Large intestine (tissue), 3 donors: ENCODE data around the gene HYAL3. TPM values are rescaled to one million over a fixed set of nuclear protein-coding genes. Genes with fewer than 3 reads are reported as not detected.
"Not testable (repeated sequence)": the region's sequence is repeated elsewhere in the genome, so short reads cannot be mapped to it uniquely, and the experiment has no call there.

ENCODE experiments used
- DNase-seq, 2 donors: peaks; one replicate each; pipeline versions ENCODE4 v3.0.0 to v3.0.0-alpha.2; 2013
- H3K27ac ChIP-seq: one replicate; pipeline ENCODE4 v1.5.1; 2013; ENCODE audit warnings: low read length
- H3K27me3 ChIP-seq: 2 replicates; pipeline ENCODE4 v1.6.1; 2013; ENCODE audit warnings: low read length; ENCODE audit not compliant: control insufficient read depth, insufficient read depth
- H3K36me3 ChIP-seq: 2 replicates; pipeline ENCODE4 v1.6.1; 2013; ENCODE audit warnings: low read length; ENCODE audit not compliant: control insufficient read depth, insufficient read depth
- H3K4me1 ChIP-seq: one replicate; pipeline ENCODE4 v1.6.1; 2013; ENCODE audit warnings: low read length; ENCODE audit not compliant: control insufficient read depth, insufficient read depth
- H3K4me3 ChIP-seq: one replicate; pipeline ENCODE4 v1.5.1; 2013; ENCODE audit warnings: low read length
- H3K9me3 ChIP-seq: one replicate; pipeline ENCODE4 v1.6.1; 2013; ENCODE audit warnings: mild to moderate bottlenecking, low read depth, low read length, moderate library complexity; ENCODE audit not compliant: control insufficient read depth
- WGBS: methylation state at CpG from one replicate; pipeline ENCODE4 v1.1.5; 2013; ENCODE audit warnings: low lambda C conversion rate; ENCODE audit not compliant: insufficient coverage; 5-methylcytosine and 5-hydroxymethylcytosine counted together
- polyA plus RNA-seq: library from polyadenylated mRNA; unstranded; fragments of 120-200 nt; gene quantifications from one replicate; pipeline ENCODE4 v1.2.1, GENCODE V29; 2013

Gene HYAL3
- polyA plus RNA-seq, 1 donor = 2.7 TPM

DNA sequence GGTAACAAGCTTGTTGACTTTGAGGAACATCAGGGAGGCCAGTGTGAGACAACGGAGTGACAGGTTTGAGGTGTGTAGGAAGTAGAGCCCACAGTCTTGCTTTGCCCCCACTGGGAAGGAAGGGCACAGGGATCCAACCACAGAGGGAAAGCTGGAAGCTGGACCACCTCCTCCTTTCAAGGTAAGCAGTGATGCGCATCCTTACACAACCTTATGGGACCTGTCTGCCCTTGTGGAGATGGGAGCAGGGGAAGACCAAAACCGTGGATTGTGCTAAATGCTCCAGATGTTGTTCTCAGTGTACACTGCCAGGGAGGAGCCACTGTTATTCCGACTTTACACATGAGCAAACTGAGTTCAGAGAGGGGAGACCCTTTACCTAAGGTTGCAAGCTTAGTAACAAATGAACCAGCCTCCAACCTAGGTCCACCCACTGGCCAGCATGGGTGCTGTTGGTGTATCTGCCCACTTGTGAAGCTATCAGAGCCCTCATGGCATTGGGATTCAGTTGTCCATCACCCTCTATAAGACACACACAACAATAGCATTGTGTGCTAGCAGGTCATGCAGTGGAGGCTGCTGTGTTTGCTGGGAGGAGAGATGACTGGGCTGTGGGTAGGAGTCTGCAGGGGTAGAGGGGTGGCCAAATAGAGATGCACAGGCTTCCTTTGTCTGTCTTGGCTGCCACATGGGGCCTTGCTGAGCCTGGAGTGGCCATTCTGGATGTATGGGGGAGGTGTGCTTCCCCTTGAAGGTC is 20.9 kb downstream of the HYAL3 start:
- DNase-seq = no peak
- Histone ChIP-seq H3K4me1 (peaks cover 11% of the 10 kb centered on the region), H3K36me3 (peaks cover 39% of the 10 kb centered on the region), H3K27ac (no peak overlapping the region), H3K27me3 (peaks cover 32% of the 10 kb centered on the region), H3K9me3 (peaks cover 13% of the 10 kb centered on the region), H3K4me3 (no peak overlapping the region)
- WGBS = no CpG with 5 or more reads among the region's 4 CpGs

DNA sequence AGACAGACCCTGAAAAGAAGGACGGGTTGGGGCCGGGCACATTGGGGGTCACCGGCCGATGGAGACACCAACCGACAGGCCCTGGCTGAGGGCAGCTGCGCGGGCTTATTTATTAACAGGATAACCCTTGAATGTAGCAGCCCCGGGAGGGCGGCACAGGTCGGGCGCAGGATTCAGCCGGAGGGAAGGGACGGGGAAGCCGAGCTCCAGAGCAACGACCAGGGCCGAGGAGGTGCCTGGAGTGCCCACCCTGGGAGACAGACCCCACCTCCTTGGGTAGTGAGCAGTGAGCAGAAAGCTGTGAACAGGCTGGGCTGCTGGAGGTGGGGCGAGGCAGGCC is 22.5 kb downstream of the HYAL3 start:
- Histone ChIP-seq H3K4me1 (peaks cover 25% of the 10 kb centered on the region), H3K4me3 (no peak overlapping the region), H3K36me3 (peaks cover 41% of the 10 kb centered on the region), H3K9me3 (peaks cover 13% of the 10 kb centered on the region), H3K27ac (no peak overlapping the region), H3K27me3 (peaks cover 33% of the 10 kb centered on the region)
- 17% methylated on average over 1 of the region's 17 CpGs for WGBS
- DNase-seq = no peak

DNA sequence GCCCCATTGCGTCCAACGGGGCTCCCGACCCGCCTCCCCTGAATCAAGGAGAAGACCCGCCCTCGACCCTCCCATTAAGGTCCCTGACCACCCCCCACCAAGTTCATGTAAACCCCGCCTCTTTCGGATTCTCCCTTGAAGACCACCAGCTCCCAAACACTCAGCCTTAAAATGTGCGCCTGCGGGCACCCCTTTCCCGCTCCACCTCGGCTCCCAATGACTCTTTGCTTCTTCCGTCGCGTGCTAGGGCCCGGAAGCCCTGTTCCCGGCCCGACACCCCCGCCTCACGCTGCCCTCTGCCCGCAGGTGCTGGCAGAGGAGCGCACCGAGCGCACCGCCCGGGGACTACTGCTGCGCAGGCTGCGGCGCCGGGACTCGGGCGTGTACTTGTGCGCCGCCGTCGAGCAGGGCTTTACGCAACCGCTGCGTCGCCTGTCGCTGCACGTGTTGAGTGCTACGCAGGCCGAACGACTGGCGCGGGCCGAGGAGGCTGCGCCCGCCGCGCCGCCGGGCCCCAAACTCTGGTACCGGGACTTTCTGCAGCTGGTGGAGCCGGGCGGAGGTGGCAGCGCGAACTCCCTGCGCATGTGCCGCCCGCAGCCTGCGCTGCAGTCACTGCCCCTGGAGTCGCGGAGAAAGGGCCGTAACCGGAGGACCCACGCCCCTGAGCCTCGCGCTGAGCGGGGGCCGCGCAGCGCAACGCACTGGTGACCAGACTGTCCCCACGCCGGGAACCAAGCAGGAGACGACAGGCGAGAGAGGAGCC is 23.0 kb downstream of the HYAL3 start:
- H3K4me1 ChIP-seq = peaks cover 30% of the 10 kb centered on the region
- no CpG with 5 or more reads among the region's 79 CpGs for WGBS
- DNase-seq = no peak

DNA sequence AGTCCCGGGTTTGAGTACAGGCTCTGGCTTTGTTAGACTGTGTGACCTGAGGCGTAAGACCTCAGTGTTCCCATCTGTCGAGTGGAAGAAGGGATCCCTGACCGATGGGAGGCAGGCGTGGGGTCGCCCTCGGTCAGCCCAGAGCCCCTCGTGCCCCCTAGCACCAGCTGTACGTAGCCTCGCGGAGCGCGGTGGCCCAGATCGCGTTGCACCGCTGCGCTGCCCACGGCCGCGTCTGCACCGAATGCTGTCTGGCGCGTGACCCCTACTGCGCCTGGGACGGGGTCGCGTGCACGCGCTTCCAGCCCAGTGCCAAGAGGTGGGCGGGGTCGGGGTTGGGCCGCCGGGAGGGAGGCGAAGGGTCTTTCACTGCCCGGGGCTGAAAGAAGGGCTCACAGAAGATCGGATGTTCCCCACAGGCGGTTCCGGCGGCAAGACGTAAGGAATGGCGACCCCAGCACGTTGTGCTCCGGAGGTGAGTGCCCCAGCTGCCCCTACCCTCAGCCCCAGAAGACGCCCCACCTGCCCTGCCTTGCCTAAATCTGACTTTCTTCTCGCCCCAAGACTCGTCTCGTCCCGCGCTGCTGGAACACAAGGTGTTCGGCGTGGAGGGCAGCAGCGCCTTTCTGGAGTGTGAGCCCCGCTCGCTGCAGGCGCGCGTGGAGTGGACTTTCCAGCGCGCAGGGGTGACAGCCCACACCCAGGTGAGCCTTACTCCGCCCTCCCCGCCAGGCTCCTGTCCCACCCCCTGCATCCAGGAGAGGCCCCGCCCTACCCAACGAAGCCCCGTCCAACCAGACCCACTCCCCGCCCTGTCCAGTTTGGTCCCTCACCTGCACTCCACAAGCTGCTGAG is 23.8 kb downstream of the HYAL3 start:
- Histone ChIP-seq H3K27me3 (peaks cover 33% of the 10 kb centered on the region), H3K36me3 (peaks cover 41% of the 10 kb centered on the region), H3K27ac (no peak overlapping the region), H3K4me3 (no peak overlapping the region), H3K9me3 (peaks cover 13% of the 10 kb centered on the region), H3K4me1 (peaks cover 38% of the 10 kb centered on the region)
- DNase-seq = no peak
- no CpG with 5 or more reads among the region's 65 CpGs for whole genome bisulfite sequencing

More for the DNA sequence above, 23.0 kb downstream of the HYAL3 start:
- no peak overlapping the region for H3K4me3 ChIP-seq
- H3K27ac ChIP-seq = no peak overlapping the region
- H3K27me3 ChIP-seq = peaks cover 33% of the 10 kb centered on the region
- peaks cover 41% of the 10 kb centered on the region for H3K36me3 ChIP-seq
- peaks cover 13% of the 10 kb centered on the region for H3K9me3 ChIP-seq

DNA sequence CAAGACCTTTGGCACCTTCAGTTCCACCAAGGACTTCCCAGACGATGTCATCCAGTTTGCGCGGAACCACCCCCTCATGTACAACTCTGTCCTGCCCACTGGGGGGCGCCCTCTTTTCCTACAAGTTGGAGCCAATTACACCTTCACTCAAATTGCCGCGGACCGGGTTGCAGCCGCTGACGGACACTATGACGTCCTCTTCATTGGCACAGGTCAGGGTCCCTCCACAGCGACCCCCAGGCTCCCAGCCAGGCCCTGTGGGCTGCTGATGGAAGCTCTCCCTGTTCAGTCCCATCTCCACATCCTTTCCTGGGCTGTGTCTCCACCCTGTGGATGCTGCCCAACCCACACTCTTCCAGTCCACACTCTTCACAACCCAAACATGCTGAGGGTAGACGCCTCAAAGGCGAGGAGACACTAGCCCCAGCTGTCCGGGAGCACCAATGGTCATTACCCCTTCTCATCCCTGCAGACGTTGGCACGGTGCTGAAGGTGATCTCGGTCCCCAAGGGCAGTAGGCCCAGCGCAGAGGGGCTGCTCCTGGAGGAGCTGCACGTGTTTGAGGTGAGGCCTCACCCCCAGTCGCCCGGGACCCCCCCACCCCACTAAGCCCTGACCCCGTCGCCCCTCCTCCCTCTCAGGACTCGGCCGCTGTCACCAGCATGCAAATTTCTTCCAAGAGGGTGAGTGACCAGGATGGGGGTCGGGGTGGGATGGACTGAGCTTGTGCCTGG is 24.7 kb downstream of the HYAL3 start:
- Histone ChIP-seq H3K4me3 (no peak overlapping the region), H3K4me1 (peaks cover 42% of the 10 kb centered on the region), H3K9me3 (peaks cover 13% of the 10 kb centered on the region), H3K27ac (no peak overlapping the region), H3K27me3 (peaks cover 33% of the 10 kb centered on the region), H3K36me3 (peaks cover 41% of the 10 kb centered on the region)
- peak; percentile 63 to 71 for DNase-seq
- WGBS = 47% methylated on average over 5 of the region's 26 CpGs

DNA sequence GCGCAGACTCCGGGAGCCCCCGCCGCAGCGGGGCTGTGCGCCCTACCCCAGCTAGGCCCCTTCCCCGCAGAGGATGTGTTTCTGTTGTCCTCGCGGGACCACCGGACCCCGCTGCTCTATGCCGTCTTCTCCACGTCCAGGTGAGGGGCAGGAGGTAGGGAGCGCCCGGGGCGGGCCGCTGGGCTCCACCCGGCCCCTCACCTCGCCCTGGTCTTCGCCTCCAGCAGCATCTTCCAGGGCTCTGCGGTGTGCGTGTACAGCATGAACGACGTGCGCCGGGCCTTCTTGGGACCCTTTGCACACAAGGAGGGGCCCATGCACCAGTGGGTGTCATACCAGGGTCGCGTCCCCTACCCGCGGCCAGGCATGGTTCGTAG is 25.5 kb downstream of the HYAL3 start:
- H3K4me1 ChIP-seq = peaks cover 48% of the 10 kb centered on the region
- H3K27me3 ChIP-seq = peaks cover 33% of the 10 kb centered on the region
- peaks cover 40% of the 10 kb centered on the region for H3K36me3 ChIP-seq
- H3K4me3 ChIP-seq = no peak overlapping the region
- H3K9me3 ChIP-seq = peaks cover 13% of the 10 kb centered on the region
- no peak overlapping the region for H3K27ac ChIP-seq
- DNase-seq = no peak
- no CpG with 5 or more reads among the region's 31 CpGs for WGBS

DNA sequence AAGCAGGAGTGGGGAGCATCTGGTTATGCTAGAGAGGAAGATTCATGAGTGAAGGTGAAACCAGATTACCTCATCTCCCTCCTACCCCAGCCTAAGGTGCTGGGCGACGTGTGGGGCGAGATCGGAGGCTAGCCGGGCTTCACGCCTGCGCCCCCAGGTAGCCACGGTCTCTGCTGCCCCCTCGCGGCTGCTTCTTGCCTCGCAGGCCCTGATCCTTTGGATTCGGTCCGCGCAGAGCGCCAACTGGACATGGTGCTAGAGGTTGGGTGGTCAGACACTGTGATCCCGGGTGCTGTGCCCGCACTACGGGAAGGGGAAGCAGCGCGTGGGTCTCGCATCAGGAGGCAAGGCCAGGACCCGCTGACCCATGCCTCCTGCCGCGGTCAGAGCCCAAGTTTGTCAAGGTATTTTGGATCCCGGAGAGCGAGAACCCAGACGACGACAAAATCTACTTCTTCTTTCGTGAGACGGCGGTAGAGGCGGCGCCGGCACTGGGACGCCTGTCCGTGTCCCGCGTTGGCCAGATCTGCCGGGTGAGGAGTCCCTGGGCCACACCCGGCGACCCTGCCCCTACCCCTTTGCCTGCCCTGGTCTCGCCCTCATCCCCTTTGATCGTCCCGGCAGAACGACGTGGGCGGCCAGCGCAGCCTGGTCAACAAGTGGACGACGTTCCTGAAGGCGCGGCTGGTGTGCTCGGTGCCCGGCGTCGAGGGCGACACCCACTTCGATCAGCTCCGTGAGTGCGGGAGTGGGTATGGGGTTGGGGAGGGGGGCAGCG is 26.1 kb downstream of the HYAL3 start:
- peaks cover 36% of the 10 kb centered on the region for H3K36me3 ChIP-seq
- DNase-seq = peak; percentile 80
- peaks cover 33% of the 10 kb centered on the region for H3K27me3 ChIP-seq
- no peak overlapping the region for H3K27ac ChIP-seq
- peaks cover 13% of the 10 kb centered on the region for H3K9me3 ChIP-seq
- H3K4me1 ChIP-seq = peaks cover 54% of the 10 kb centered on the region
- peak overlapping the region; percentile 7 for H3K4me3 ChIP-seq
- WGBS = no CpG with 5 or more reads among the region's 61 CpGs

DNA sequence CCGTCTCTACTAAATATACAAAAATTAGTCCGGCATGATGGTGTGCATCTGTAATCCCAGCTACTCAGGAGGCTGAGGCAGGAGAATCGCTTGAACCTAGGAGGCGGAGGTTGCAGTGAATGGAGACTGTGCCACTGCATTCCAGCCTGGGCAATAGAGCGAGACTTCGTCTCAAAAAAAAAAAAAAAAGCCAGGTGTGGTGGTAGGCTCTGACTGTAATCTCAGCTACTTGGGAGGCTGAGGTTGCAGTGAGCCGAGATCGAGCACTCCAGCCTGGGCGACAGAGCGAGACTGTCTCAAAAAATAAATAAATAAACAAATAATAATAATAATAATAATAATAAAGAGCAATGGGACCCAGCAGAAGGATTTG is 26.7 kb downstream of the HYAL3 start:
- WGBS = 100% methylated on average over 2 of the region's 10 CpGs
- not testable (repeated sequence) for H3K4me3 ChIP-seq, H3K27ac ChIP-seq, DNase-seq
- peaks cover 33% of the 10 kb centered on the region for H3K27me3 ChIP-seq
- peaks cover 33% of the 10 kb centered on the region for H3K36me3 ChIP-seq
- H3K9me3 ChIP-seq = peaks cover 13% of the 10 kb centered on the region
- peaks cover 59% of the 10 kb centered on the region for H3K4me1 ChIP-seq

DNA sequence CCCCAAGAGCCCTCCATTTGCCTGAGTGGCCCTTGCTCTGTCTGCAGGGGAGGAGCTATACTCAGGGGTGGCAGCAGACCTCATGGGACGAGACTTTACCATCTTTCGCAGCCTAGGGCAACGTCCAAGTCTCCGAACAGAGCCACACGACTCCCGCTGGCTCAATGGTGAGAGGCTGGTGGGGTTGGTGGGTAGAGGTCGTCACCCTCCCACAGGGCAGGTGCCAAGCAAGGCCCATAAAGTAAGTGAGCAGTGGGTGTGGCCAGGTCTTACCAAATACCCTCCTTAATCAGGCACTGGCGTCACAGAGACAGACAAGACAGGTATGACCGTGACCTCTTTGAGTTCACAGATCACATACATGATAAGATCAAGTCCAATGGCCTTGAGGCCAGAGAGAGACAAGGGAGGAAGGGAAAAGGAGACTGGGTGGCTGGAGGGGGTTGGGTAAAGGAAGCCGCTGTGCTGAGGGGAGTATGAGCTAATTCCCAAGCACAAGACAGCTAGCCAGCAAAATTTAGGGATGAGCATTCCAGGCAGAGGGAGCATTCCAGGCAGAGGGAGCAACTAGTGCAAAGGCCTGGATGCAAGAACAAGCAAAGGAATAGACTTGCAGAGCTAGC is 27.8 kb downstream of the HYAL3 start:
- Histone ChIP-seq H3K4me1 (peaks cover 70% of the 10 kb centered on the region), H3K27ac (peak overlapping the region; percentile 98), H3K9me3 (peaks cover 10% of the 10 kb centered on the region), H3K27me3 (peaks cover 28% of the 10 kb centered on the region), H3K36me3 (peaks cover 25% of the 10 kb centered on the region), H3K4me3 (peak overlapping the region; percentile 75)
- peak; percentile 91 to 93 for DNase-seq
- no CpG with 5 or more reads among the region's 10 CpGs for WGBS
